22Rv1 (cell line): ENCODE results near the gene NSG1.

Experiments used
- ZFX ChIP-seq: fragments of 450-650 bp; IDR thresholded peaks from 2 replicates; pipeline ENCODE4 v1.6.1; 2017; ENCODE audit warnings: antibody characterized with exemption, borderline replicate concordance
- TF ChIP-seq, protein P1 (sequence below): fragments of 450-650 bp; IDR thresholded peaks from 2 replicates; pipeline ENCODE4 v1.5.1; 2017; ENCODE audit warnings: mild to moderate bottlenecking

GRCh38 chr4:4343038-4343437 lies 43.9 kb upstream of the NSG1 start:
- TF ChIP-seq, protein P1, sequence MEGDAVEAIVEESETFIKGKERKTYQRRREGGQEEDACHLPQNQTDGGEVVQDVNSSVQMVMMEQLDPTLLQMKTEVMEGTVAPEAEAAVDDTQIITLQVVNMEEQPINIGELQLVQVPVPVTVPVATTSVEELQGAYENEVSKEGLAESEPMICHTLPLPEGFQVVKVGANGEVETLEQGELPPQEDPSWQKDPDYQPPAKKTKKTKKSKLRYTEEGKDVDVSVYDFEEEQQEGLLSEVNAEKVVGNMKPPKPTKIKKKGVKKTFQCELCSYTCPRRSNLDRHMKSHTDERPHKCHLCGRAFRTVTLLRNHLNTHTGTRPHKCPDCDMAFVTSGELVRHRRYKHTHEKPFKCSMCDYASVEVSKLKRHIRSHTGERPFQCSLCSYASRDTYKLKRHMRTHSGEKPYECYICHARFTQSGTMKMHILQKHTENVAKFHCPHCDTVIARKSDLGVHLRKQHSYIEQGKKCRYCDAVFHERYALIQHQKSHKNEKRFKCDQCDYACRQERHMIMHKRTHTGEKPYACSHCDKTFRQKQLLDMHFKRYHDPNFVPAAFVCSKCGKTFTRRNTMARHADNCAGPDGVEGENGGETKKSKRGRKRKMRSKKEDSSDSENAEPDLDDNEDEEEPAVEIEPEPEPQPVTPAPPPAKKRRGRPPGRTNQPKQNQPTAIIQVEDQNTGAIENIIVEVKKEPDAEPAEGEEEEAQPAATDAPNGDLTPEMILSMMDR, result no peak
- no peak for TF ChIP-seq ZFX
